Keratinocyte (primary cell): Measurements from ENCODE around the gene TAGLN2.

Experiments used
- EZH2 ChIP-seq: IDR thresholded peaks from one replicate; pipeline ENCODE4 v1.6.1; 2012; ENCODE audit warnings: inconsistent platforms, mild to moderate bottlenecking, low read length, moderate library complexity
- TF ChIP-seq, protein P1 (sequence below), 3 experiments: IDR thresholded peaks in 1 of 3; conservative IDR thresholded peaks in 1 of 3; optimal IDR thresholded peaks in 1 of 3; 2 replicates in 2 of 3; 3 replicates in 1 of 3; pipeline versions ENCODE3 to v1.5.1; 2011; ENCODE audit warnings: low read length in 3 of 3, mild to moderate bottlenecking in 3 of 3, moderate library complexity in 2 of 3, control low read depth in 1 of 3, inconsistent platforms in 1 of 3; ENCODE audit not compliant: insufficient read depth in 2 of 3; ENCODE audit errors: extremely low read depth in 1 of 3

DNA sequence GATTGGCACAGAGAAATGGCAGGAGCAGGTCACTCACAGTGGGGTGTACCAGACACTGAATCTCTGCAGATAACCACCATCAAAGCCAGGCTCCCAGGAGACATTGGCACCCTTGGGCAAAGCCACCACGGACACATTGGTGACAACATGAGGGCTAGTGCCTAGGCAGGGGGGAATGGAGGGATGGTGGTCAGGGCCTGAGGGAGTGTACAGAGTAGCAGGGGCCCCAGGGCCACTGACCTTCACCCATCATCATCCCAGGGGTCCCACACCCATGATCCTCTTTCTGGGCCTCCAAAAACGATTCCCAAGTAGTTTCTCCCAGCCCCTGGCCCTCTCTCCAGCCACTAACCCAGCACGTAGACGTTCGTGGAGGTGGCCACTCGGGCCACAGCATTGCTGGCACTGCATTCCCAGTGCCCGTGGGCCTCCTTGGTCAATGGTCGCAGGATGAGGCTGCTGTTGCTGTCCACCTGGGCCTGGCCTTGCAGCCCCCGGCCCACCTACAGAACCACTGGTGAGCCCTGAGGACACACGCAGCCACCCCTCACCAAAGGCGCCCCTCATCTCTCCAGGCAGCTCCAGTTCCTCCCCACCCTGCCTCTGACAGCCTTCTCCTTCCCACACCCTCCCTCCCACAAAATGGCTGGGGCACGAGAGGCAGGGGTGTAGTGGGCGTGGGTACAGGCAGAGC is 5.9 kb upstream of the TAGLN2 start:
- TF ChIP-seq, protein P1, sequence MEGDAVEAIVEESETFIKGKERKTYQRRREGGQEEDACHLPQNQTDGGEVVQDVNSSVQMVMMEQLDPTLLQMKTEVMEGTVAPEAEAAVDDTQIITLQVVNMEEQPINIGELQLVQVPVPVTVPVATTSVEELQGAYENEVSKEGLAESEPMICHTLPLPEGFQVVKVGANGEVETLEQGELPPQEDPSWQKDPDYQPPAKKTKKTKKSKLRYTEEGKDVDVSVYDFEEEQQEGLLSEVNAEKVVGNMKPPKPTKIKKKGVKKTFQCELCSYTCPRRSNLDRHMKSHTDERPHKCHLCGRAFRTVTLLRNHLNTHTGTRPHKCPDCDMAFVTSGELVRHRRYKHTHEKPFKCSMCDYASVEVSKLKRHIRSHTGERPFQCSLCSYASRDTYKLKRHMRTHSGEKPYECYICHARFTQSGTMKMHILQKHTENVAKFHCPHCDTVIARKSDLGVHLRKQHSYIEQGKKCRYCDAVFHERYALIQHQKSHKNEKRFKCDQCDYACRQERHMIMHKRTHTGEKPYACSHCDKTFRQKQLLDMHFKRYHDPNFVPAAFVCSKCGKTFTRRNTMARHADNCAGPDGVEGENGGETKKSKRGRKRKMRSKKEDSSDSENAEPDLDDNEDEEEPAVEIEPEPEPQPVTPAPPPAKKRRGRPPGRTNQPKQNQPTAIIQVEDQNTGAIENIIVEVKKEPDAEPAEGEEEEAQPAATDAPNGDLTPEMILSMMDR (optimal IDR thresholded peaks at IDR 0.05 in 1 of 3, IDR thresholded peaks at IDR 0.05 in 1 of 3, conservative IDR thresholded peaks at IDR 0.05 in 1 of 3; ENCODE audit: extremely low read depth in 1 of 3, insufficient read depth in 2 of 3, low read length in 3 of 3) = no peak
- no peak for TF ChIP-seq EZH2
